GM12892 (cell line): ENCODE results near the gene EML6.

Experiments used
- POLR2A ChIP-seq: IDR thresholded peaks from 2 replicates; pipeline ENCODE4 v1.6.1; 2011; ENCODE audit warnings: low read depth, low read length, control low read depth
- POLR2AphosphoS5 ChIP-seq: IDR thresholded peaks from 2 replicates; pipeline ENCODE4 v1.6.1; 2011; ENCODE audit warnings: low read depth, low read length, control low read depth
- TAF1 ChIP-seq: IDR thresholded peaks from 2 replicates; pipeline ENCODE4 v1.6.1; 2011; ENCODE audit warnings: low read depth, mild to moderate bottlenecking, control low read depth, low read length, borderline replicate concordance

DNA sequence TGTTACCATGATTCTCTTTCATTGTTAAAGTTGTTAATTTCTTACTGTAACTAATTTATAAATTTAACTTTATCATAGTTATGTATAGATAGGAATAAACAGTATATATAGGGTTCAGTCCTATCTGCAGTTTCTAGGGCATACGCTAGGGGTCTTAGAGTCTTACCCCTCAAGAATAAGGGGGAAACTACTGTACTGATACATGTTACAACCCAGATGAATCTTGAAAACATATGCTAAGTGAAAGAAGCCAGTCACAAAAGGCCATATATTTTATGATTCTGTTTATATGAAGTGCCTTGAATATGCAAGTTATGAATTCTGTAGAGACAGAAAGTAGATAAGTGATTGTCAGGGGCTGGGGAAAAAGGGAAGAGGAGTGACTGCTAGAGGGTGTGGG lies 274.4 kb downstream of the EML6 start:
- no peak for TF ChIP-seq POLR2AphosphoS5
- TF ChIP-seq TAF1, result no peak
- TF ChIP-seq POLR2A, result no peak
